GM21786 (cell line): ENCODE data around the gene XKR7.
"Not testable (repeated sequence)": the region's sequence is repeated elsewhere in the genome, so short reads cannot be mapped to it uniquely, and the experiment has no call there.

Experiments
- ATAC-seq: cut with Tn5 transposase; IDR thresholded peaks from one replicate; pipeline ENCODE4 v1.9.1; 2021; ENCODE audit not compliant: unreplicated experiment

XKR7 gene

DNA sequence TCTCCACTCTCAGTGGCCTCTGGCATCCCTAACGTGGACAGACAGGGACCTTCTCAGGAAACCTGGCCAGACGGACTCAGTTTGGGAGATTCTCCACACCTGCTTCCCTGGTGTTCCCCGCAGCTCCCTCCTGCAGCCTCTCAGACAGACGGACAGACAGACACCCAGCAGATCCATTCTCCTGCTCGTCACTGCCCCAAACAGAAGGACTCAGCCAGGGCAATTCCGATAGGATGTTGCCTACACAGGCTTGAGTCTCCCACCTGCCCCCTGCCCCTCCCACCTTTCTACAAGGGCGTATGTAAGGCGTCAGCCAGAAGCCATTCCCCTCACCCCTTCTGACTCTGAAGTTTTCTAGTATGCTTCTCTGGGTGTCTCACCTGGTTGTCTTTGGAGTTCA, 42.7 kb downstream of the XKR7 start:
- no peak for ATAC-seq

DNA sequence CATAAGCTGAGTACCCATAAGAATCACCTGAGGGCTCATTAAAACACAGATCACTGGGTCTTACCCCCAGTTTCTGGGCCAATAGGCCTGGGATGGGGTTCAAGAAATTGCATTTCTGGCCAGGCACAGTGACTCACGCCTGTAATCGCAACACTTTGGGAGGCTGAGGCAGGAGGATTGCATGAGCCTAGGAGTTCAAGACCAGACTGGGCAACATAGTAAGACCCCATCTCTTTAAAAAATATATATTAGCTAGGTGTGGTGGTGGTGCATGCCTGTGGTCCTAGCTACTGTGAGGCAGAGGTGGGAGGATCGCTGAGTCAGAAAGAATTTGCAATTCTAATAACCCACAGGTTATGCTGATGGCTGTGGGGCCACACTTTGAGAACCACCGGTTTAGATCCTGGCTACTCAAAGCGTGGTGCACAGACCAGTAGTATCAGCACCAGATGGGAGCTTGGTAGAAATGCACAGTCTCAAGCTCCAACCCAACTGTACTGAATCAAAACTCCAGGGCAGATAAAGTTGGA, 44.3 kb downstream of the XKR7 start:
- no peak for ATAC-seq

DNA sequence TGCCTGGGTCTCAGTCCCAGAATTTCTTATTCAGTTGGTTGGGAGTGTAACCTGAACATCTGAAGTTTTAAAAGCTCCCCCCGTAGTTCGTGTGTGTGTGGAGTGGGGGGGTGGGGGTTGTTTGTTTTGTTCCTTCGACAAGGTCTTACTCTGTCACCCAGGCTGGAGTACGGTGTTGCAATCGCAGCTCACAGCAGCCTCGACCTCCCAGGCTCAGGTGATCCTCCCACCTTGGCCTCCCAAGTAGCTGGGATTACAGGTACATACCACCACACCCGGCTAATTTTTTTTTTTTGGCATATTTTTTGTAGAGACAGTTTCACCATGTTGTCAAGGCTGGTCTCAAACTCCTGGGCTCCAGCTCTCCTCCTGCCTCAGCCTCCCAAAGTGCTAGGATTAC, 45.4 kb downstream of the XKR7 start:
- no peak for ATAC-seq

DNA sequence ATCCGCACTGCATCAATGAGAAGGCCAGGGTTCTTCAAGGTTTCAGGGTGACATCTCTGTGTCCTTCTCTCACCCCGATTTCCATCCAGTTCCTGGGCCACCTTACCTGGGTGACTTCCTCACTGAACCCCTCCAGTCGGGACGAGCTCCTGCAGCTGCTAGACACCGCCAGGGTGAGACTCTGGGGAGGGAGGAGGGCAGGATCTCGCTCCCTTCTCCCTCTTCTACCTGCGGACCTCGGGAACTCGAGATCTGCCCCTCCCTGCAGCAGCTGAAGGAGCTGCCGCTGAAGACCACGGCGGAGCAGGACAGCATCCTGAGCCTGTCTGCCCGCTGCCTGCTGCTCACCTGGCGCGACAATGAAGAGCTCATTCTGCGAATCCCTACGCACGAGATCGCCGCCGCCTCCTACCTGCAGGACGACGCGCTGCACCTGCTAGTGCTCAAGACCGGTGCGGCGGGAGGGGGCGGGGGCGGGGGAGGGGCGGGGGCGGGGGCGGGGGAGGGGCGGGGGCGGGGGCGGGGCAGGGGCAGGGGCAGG, 49.8 kb downstream of the XKR7 start:
- no peak for ATAC-seq

DNA sequence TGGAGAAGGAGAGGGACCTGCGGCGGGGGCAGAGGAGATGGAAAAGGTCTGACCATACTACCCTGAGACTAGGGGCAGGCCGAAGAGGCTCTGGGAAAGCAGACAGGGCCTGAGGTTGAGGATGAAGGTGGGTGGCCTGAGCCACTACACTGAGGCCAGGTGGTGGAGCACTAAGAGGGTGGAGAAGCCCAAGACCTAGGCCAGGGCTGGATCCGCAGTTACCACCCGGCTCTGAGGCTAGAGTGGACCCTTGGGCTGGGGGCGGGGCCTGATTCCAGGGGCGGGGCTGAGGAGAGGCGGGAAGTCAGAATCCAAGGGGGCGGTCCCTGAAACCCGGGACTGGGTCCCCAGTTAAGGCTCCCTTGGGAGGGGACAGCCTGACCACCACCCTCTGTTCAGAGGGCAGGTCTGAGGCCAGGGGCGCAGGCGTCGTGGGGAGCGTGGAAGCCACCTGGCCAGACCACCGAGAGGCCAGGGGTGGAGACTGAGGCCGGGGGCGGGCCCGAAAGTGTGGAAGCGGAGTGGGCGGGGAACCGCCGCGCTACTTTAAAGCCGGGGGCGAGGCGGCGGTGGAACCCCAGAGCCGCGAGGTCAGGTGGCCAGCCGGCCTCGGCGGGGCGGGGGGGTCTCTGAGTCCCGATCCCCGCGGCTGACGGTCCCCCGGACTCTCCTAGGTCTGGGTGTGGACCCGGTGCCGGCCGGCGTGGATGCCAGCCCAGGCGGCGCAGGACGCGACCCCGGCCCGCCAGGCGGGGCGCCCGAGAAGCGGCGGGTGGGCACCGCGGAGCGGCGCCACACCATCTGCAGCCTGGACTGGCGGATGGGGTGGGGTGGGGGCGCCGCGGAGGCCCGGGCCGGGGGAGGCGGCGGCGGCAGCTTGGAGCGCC, 50.6 kb downstream of the XKR7 start:
- ATAC-seq: no peak

DNA sequence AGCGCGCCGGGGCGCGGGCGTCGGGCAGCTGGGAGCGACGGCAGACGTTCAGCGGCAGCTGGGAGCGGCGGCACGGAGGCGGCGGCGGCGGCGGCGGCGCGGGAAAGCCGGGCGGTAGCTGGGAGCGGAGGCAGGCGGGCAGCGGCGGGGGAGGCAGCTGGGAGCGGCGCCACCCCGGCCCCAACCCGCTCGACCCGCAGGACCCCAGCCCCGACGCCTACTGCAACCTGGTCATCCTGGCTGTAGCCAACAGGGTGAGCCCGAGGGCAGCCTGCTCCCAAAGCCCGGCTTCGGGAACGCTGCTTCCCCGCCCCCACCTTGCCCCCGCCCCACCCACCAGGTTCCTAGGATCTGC, 51.2 kb downstream of the XKR7 start:
- no peak for ATAC-seq

DNA sequence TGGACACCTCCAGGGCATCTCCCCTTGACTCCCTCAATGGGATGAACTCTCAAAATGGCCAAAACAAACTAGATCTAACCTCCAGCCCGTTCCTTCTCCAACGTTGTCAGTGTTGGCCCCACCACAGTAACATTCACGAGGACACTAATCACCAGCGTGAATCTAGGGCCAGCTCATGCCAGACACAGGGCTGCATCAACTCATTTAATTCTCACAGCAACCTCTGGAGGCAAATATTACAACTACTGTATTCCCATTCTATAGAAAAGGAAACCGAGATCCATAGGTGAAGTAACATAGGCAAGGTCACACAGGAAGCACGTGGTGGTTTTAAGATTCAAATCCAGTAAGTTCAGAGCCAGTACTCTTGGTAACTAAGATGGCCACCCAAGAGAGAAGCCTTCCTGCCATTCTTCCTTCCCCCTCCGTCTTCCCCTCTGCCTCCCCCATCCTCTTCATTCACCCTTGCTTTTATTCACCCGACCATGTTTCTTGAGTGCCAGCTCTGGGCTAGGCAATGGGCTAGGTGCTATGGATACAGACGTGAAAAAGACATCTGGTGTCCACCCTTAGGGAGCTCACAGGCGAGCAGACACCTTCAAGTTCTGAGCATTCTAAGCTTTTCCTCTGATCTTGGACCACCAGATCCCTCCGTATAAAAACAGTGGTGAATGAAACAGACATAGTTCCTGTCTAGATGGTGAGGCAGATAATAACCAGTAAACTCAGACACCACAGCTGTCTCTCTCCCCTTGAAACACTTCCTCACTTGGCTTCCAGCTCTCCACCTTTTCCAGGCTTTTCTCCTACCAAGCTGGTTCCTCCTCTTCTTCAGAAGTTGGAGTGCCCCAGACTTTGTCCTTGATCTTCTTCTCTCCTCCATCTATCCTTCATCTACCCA, 51.9 kb downstream of the XKR7 start:
- ATAC-seq: no peak

DNA sequence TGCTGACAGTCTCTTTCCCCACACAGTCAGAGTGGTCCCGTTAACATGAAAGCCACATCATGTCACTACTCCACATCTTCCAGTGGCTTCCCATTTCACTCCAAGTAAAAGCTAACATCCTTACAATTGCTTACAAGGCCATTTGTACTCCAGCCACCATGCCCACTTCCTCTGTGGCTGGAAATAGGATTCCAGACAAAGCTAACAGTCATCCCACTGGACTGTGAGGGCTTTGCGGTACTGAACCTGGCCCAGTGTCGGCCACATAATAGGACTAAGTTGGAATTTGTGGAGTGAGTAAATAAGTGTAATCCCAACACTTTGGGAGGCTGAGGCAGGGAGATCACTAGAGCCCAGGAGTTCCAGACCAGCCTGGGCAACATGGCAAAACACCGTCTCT, 53.1 kb downstream of the XKR7 start:
- ATAC-seq: no peak

DNA sequence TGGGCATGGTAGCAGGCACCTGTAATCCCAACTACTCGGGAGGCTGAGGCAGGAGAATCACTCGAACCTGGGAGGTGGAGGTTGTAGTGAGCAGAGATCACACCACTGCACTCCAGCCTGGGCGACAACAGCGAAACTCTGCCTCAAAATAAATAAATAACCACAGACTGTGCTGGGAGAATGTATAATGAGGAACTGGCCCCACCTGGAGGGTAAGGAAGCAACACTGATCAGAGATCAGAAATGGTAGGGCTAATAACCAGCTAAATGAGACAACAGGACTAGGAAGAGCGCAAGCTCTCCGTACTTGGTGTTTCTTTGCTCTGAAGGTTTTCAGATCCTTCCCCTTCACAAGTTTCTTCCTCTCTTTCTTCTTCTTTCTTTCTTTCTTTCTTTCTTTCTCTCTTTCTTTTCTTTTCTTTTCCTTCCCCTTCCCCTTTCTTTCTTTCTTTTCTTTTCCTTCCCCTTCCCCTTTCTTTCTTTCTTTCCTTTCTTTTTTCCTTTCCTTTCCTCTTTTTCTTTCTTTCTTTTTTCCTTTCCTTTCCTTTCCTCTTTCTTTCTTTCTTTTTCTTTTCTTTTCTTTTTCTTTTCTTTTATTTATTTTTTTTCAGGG, 56.8 kb downstream of the XKR7 start:
- no peak for ATAC-seq

DNA sequence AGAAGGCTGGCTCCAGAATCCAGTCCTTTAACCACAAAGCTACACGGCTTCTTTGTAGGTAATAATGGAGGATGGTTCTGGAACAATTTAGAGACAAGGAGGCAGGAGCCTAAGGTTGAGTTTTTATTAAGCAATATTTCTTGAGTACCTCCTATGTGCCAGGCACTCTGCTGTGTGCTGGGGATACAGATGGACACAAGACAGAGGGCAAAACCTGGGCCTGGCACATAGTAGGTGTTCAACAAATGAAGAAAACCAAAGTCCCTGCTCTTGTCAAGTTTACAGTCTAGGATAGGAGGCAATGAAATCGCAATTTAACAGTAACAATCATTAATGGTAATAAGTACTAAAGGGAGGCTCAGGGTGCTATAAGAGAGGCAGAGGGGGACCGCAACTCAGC, 59.7 kb downstream of the XKR7 start:
- ATAC-seq: no peak

DNA sequence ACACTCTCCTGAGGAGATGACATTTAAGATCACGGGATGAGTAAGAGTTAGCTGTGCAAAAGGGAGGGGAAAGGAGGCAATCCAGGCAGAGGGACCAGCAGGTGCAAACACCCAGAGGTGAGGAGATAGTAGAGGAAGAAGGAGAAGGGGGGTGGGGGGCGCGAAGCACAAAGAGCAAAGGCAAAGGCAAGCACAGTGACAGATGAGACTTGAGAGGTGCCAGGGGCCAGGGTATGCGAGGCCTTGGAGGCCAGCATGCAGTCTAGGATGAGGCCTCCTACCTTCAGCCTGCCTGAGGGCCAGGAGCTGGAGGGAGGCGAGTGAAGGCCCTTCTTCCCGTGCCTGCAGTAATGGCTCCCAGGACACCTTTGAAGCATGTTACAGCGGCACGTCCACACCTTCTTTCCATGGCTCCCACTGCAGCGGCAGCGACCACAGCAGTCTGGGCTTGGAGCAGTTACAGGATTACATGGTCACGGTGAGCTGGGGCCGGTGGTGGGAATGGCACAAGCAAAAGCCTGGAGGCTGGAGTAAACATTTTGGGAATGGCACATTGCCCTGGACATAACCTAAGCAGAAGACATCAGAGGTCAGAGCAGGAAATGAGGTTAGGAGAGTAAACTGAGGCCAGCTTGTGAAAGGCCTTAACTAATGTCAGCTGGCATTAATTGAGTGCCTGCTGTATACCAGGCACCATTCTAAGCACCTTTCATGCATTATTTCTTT, 60.9 kb downstream of the XKR7 start:
- no peak for ATAC-seq

DNA sequence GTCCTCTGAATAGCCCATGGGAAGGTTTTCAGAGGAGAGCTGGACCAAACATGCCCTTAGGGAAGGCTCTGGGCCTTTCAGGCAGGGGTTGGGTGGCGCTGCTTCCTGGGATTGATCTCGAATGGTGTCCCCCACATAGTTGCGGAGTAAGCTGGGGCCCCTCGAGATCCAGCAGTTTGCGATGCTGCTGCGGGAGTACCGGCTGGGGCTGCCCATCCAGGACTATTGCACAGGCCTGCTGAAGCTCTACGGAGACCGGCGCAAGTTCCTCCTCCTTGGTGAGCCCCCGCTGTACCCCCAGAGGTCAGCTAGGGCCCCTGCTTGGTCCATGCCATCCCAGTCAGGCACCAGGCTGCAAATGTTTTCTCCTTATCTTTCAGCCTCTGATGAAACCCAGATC, 61.6 kb downstream of the XKR7 start:
- no peak for ATAC-seq

DNA sequence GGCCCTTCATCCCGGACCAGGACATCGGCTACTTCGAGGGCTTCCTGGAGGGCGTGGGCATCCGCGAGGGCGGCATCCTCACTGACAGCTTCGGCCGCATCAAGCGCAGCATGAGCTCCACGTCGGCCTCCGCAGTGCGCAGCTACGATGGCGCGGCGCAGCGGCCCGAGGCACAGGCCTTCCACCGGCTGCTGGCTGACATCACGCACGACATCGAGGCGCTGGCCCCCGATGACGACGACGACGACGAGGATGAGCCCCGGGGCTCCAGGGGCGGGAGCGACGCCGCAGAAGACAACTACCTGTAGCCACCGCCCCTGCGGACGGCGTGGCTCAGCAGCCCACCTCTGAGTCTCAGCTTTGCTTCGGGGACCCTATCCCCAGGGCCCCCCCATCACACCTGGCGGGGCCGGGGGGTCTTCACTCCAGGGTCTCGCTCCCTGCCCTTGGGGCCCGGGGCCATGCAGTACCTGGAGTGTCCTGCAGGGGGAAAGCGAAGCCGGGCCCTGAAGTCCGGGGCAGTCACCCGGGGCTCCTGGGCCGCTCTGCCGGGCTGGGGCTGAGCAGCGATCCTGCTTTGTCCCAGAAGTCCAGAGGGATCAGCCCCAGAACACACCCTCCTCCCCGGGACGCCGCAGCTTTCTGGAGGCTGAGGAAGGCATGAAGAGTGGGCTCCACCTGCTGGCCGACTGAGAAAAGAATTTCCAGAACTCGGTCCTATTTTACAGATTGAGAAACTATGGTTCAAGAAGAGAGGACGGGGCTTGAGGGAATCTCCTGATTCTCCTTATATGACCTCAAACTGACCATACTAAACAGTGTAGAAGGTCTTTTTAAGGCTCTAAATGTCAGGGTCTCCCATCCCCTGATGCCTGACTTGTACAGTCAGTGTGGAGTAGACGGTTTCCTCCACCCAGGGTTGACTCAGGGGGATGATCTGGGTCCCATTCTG, 63.3 kb downstream of the XKR7 start:
- no peak for ATAC-seq

DNA sequence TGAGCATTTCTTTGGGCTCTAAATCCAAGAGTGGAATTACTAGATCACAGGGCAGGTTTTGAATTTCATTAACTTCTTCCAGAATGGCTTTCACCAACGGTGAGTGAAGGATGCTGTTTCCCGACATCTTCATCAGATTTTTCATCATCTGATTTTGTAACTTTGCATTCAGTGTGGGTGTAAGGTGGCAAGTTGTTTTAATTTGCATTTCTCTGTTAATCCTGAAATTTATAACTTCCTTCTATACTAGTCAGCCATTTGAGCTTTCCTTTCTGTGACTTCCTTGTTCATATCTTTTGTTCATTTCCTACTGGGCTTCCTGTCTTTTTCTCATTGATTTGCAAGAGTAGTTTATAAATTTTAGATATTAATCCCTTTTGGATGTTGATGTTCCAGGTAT, 65.4 kb downstream of the XKR7 start:
- no peak for ATAC-seq

DNA sequence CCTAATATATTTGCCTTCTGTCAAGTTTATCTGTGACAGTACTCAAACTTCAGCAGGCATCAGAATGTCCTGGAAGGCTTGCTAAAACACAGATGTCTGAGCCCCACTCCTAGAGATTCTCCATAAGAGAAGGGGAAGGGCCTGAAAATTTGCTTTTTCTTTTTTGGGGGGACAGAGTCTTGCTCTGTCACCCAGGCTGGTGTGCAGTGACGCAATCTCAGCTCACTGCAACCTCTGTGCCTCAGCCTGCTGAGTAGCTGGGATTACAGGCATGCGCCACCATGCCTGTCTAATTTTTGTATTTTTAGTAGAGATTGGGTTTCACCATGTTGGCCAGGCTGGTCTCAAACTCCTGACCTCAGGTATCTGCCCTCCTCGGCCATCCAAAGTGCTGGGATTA, 65.8 kb downstream of the XKR7 start:
- ATAC-seq: not testable (repeated sequence)

DNA sequence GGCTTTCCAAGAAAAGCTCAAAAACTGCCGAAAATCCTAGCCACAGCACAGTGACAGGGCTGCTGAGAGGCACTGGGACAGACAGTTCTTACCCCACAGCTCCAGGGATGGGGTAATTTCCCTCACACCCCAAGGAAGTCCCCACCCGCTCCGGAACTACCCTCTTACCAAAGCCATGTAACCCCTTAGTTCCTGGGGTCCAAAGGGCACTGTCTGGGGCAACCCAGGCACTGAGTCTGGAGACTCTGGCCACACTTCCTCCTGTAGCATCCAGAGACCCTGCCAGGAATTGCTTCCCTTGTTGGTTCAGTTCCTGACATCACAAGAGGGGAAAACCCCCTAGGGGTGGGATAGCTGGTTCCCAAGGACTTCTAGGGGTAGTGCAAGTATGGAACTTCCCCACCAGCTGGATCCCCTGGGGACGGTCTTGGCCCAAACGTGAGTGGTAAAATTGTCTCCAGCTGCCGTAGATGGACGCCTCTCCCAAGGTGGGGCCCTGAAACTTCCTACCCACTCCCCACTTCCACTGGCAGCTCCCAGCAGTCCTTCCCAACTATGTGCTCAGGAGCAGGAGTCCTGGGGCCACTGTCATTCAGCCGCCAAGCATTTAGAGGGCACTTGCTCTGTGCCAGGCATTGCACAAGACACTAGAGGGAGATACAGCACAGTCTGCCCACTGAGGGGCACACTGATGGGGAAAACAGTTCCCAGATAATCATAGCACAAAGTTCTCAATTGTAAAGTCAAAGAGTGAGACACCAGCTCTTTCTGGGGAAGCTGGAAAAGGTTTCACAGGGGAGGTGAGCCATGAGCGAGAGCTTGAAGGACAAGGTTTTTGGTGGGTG, 66.9 kb downstream of the XKR7 start:
- no peak for ATAC-seq

DNA sequence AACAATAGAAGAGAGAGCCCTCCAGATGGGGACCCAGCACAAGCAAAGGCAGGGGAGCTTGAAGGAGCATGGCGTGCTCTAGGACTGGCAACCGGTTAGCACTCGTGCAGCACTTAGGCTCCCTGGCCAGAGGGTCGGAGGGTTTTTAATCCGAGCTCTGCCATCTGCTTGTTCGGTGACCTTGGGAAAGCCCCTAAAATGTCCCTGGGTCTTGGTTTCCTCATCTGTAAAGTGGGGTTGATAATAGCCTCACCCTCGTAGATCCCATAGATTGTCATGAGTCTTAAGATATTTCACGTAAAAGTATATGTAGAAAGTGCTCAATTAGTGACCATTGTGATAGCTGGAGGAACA, 67.5 kb downstream of the XKR7 start:
- ATAC-seq: no peak

DNA sequence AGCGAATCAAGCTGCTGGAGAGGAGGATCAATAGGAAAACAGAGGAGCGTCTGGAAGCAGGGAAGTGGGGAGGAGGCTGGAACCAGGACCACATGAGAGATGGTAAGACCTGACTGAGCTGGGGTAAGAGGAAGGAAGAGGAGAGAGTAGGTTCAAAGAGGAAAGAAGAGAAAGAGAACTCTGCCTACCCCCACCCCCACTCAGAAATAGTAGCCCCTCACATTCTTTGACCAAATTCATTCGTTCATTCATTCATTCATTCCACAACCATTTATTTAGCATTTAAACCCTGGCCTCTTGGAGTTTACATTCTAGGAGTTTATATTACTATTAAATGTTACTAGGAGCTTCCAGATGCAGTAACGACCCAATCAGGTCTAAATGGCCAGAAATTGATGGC, 68.3 kb downstream of the XKR7 start:
- ATAC-seq: no peak
